Colonic mucosa (tissue), 4 donors: ENCODE measurements around the gene GMFB. TPM values are rescaled to one million over a fixed set of nuclear protein-coding genes. Genes with fewer than 3 reads are reported as not detected.
"Not testable (repeated sequence)": the region's sequence is repeated elsewhere in the genome, so short reads cannot be mapped to it uniquely, and the experiment has no call there.

Experiments
- DNase-seq: peaks from one replicate; pipeline ENCODE4 v3.0.0-alpha.2; 2020
- H3K27ac ChIP-seq: fragments of 200-600 bp; one replicate; pipeline ENCODE4 v1.8.0; 2021
- H3K27me3 ChIP-seq: fragments of 200-600 bp; one replicate; pipeline ENCODE4 v1.8.0; 2021
- H3K36me3 ChIP-seq: fragments of 200-600 bp; one replicate; pipeline ENCODE4 v1.8.0; 2021
- H3K4me1 ChIP-seq: fragments of 200-600 bp; one replicate; pipeline ENCODE4 v1.8.0; 2021; ENCODE audit warnings: mild to moderate bottlenecking
- H3K4me3 ChIP-seq: fragments of 200-600 bp; one replicate; pipeline ENCODE4 v1.8.0; 2021
- H3K9ac ChIP-seq, 2 donors: one replicate each; pipeline ENCODE4 v1.7.0; 2013; ENCODE audit warnings: control low read depth in 2 of 2, low read depth in 2 of 2, low read length in 2 of 2
- H3K9me3 ChIP-seq: fragments of 200-600 bp; one replicate; pipeline ENCODE4 v1.8.0; 2021
- CTCF ChIP-seq: fragments of 200-600 bp; IDR thresholded peaks from one replicate; pipeline ENCODE4 v1.8.0; 2022; ENCODE audit warnings: antibody characterized with exemption, mild to moderate bottlenecking
- intact Hi-C: fragments of 100-400 bp; cut with DNase I; formaldehyde crosslinking; loops from one replicate; pipeline ENCODE4 v1.14.1; 2022
- total RNA-seq, 2 donors: library from RNA; stranded (reverse); fragmentation: NEBNext Ultra II Directional in 1 of 2; extraction: Animal tissue kit (Norgen Biotek cat#: 25700) in 1 of 2; gene quantifications; one replicate each; pipeline ENCODE4 v1.2.1, GENCODE V29; 2021
- donor health status: healthy.
- donor health status: DM: no; HTN: no; CAD: no.
- donor health status: DM: no; HTN: no; CAD: no.

The GMFB gene
- total RNA-seq, 2 donors from 2014 or later, result 67.8 to 85.7 TPM

- no peak for DNase-seq
- Histone ChIP-seq H3K9ac (no peak overlapping the region), H3K4me1 (no peaks in the 10 kb centered on the region), H3K27me3 (no peaks in the 10 kb centered on the region), H3K27ac (no peak overlapping the region), H3K4me3 (no peak overlapping the region), H3K36me3 (no peaks in the 10 kb centered on the region), H3K9me3 (no peaks in the 10 kb centered on the region)
- TF ChIP-seq CTCF, result no peak
- intact Hi-C loops, result no loop called here
Measured at GRCh38 chr14:54459106-54459505, 29.7 kb downstream of the GMFB start.

- intact Hi-C loops, H3K9ac ChIP-seq, H3K9me3 ChIP-seq, DNase-seq, H3K36me3 ChIP-seq, H3K4me3 ChIP-seq, H3K27me3 ChIP-seq, H3K4me1 ChIP-seq, H3K27ac ChIP-seq: not testable (repeated sequence)
Measured at GRCh38 chr14:54458536-54458935, 30.2 kb downstream of the GMFB start.

GRCh38 chr14:54457609-54457996, 31.2 kb downstream of the GMFB start:
- H3K36me3 ChIP-seq, result no peaks in the 10 kb centered on the region

GRCh38 chr14:54456820-54457608, 31.8 kb downstream of the GMFB start:
- H3K4me3 ChIP-seq, H3K4me1 ChIP-seq, H3K27me3 ChIP-seq, H3K36me3 ChIP-seq, H3K9me3 ChIP-seq, DNase-seq, H3K27ac ChIP-seq, H3K9ac ChIP-seq, intact Hi-C loops: not testable (repeated sequence)

More at GRCh38 chr14:54457609-54457996, 31.2 kb downstream of the GMFB start:
- intact Hi-C loops, result no loop called here
- no peaks in the 10 kb centered on the region for H3K4me1 ChIP-seq
- no peak for TF ChIP-seq CTCF
- no peaks in the 10 kb centered on the region for H3K9me3 ChIP-seq
- H3K9ac ChIP-seq, result no peak overlapping the region
- no peaks in the 10 kb centered on the region for H3K27me3 ChIP-seq
- H3K4me3 ChIP-seq, result no peak overlapping the region
- DNase-seq, result no peak
- no peak overlapping the region for H3K27ac ChIP-seq

- TF ChIP-seq CTCF, result no peak
- H3K9ac ChIP-seq, result no peak overlapping the region
- intact Hi-C loops, result no loop called here
- H3K4me3 ChIP-seq, result no peak overlapping the region
- H3K4me1 ChIP-seq, result no peaks in the 10 kb centered on the region
- no peak for DNase-seq
- H3K27ac ChIP-seq, result no peak overlapping the region
- no peaks in the 10 kb centered on the region for H3K9me3 ChIP-seq
- H3K36me3 ChIP-seq, result no peaks in the 10 kb centered on the region
- H3K27me3 ChIP-seq, result no peaks in the 10 kb centered on the region
Measured at GRCh38 chr14:54455363-54455762, 33.4 kb downstream of the GMFB start.

GRCh38 chr14:54453990-54454389, 34.8 kb downstream of the GMFB start:
- H3K4me1 ChIP-seq, H3K36me3 ChIP-seq, H3K27me3 ChIP-seq, H3K27ac ChIP-seq, intact Hi-C loops, H3K9ac ChIP-seq, H3K4me3 ChIP-seq, H3K9me3 ChIP-seq, DNase-seq: not testable (repeated sequence)

- no peaks in the 10 kb centered on the region for H3K27me3 ChIP-seq
- no peaks in the 10 kb centered on the region for H3K36me3 ChIP-seq
- H3K4me3 ChIP-seq, result no peak overlapping the region
- intact Hi-C loops, result no loop called here
- no peak for DNase-seq
- H3K9me3 ChIP-seq, result no peaks in the 10 kb centered on the region
- H3K4me1 ChIP-seq, result no peaks in the 10 kb centered on the region
- H3K27ac ChIP-seq, result no peak overlapping the region
- no peak overlapping the region for H3K9ac ChIP-seq
- TF ChIP-seq CTCF, result no peak
Measured at GRCh38 chr14:54453252-54453651, 35.5 kb downstream of the GMFB start.
